ENCODE measurements around the gene DNAJC15.

DNA sequence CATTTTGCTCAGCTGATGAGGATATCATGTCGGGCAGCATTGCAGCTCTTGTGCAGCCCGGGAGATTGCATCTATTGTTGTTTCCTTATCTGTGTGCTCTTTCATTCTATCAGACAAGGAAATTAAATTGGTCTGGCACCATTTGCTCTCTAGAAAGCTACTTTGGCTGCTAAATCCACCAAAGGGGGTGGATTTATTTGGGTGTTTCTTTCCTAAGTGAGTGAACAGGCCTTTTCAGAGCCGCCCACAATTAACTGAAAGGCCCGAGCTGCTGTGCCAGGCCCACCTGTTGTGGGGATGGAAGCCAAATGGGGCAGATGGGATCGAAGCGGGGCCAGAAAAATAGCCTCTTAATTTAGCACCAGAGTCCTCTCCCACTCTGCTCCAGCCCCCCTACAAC, 99.4 kb downstream of the DNAJC15 start:
- no peak for TF ChIP-seq EGR1 (IDR thresholded peaks at IDR 0.05; ENCODE audit: borderline replicate concordance, low read depth, low read length)
- TF ChIP-seq CREB1 (IDR thresholded peaks at IDR 0.05), result no peak
- TF ChIP-seq RAD21 (IDR thresholded peaks at IDR 0.05 in 1 of 2, conservative IDR thresholded peaks at IDR 0.05 in 1 of 2; ENCODE audit: low read depth in 2 of 2, low read length in 2 of 2), result no peak
- TF ChIP-seq POLR2A (IDR thresholded peaks at IDR 0.05; ENCODE audit: control extremely low read depth in 1 of 2, low read depth in 2 of 2, low read length in 2 of 2), result no peak
- TF ChIP-seq EZH2 (IDR thresholded peaks at IDR 0.05; ENCODE audit: low read depth, low read length, severe bottlenecking), result no peak
- no peak for TF ChIP-seq RNF2 (IDR thresholded peaks at IDR 0.05; ENCODE audit: borderline replicate concordance, low read depth, low read length, missing control alignments, poor library complexity, severe bottlenecking)
- no peak for TF ChIP-seq CHD2 (IDR thresholded peaks at IDR 0.05; ENCODE audit: low read length)
- TF ChIP-seq POLR2AphosphoS5 (IDR thresholded peaks at IDR 0.05; ENCODE audit: low read depth, low read length), result no peak
